H1 (cell line): ENCODE data around the gene WFDC12. TPM values are rescaled to one million over a fixed set of nuclear protein-coding genes. Genes with fewer than 3 reads are reported as not detected.

Experiments
- ATF2 ChIP-seq: IDR thresholded peaks from 2 replicates; pipeline ENCODE4 v1.6.1; 2012; ENCODE audit warnings: low read length, inconsistent platforms
- BRCA1 ChIP-seq: IDR thresholded peaks from 2 replicates; pipeline ENCODE4 v1.6.1; 2012; ENCODE audit warnings: low read depth, low read length, improper control_type of control experiment
- FOSL1 ChIP-seq: IDR thresholded peaks from 2 replicates; pipeline ENCODE4 v1.6.1; 2011; ENCODE audit warnings: mild to moderate bottlenecking, low read depth, low read length, moderate library complexity; ENCODE audit not compliant: insufficient read depth
- HDAC6 ChIP-seq: IDR thresholded peaks from one replicate; pipeline ENCODE4 v1.7.1; 2012; ENCODE audit warnings: low read depth, mild to moderate bottlenecking, inconsistent platforms, low read length, moderate library complexity
- RAD21 ChIP-seq, 2 experiments: IDR thresholded peaks in 1 of 2; conservative IDR thresholded peaks in 1 of 2; 2 replicates each; pipeline ENCODE4 v1.6.1; 2011; ENCODE audit warnings: low read depth in 2 of 2, low read length in 2 of 2, improper control_type of control experiment in 1 of 2, inconsistent platforms in 1 of 2, mild to moderate bottlenecking in 1 of 2, moderate library complexity in 1 of 2
- RBBP5 ChIP-seq: IDR thresholded peaks from 2 replicates; pipeline ENCODE4 v1.7.1; 2012; ENCODE audit warnings: low read depth, mild to moderate bottlenecking, inconsistent platforms, low read length, moderate library complexity, borderline replicate concordance
- SRF ChIP-seq: IDR thresholded peaks from 2 replicates; pipeline ENCODE4 v1.6.1; 2011; ENCODE audit warnings: mild to moderate bottlenecking, low read depth, low read length, moderate library complexity
- polyA plus RNA-seq, 7 experiments: library from polyadenylated mRNA; depleted of rRNA in 3 of 7; stranded (reverse) in 5 of 7; unstranded in 2 of 7; fragments of >200 nt in 5 of 7; fragments of 200-250 nt in 2 of 7; gene quantifications; 1 replicate in 5 of 7; 2 replicates in 1 of 7; 4 replicates in 1 of 7; pipeline versions ENCODE4 v1.2.1 to v1.2.3, GENCODE V29; 2011 to 2013; ENCODE audit warnings: missing spikeins in 2 of 7, mixed read lengths in 2 of 7
- total RNA-seq: library from RNA; stranded (reverse); fragmentation: NEBNext Ultra II Directional; extraction: Animal tissue kit (Norgen Biotek cat#: 25700); gene quantifications from 2 replicates; pipeline ENCODE4 v1.2.1, GENCODE V29; 2021

WFDC12 gene
- total and polyA plus RNA-seq, 2 of the 8 experiments (the other 6 are each of a cell fraction or from before 2014, with no cell fraction given) = not detected

- no peak for TF ChIP-seq FOSL1
- no peak for TF ChIP-seq ATF2
- TF ChIP-seq RBBP5 = no peak
- no peak for TF ChIP-seq RAD21 (IDR thresholded peaks at IDR 0.05 in 1 of 2, conservative IDR thresholded peaks at IDR 0.05 in 1 of 2; ENCODE audit: low read depth in 2 of 2, low read length in 2 of 2)
- no peak for TF ChIP-seq BRCA1
- no peak for TF ChIP-seq SRF
- TF ChIP-seq HDAC6 = no peak
- TF ChIP-seq, all 59 proteins: peak for 0
These were observed 29.2 kb downstream of the WFDC12 start (continued) for GRCh38 chr20:45094864-45095574.
